Skeletal muscle tissue (tissue), 4 donors: Measurements from ENCODE around the gene DPF3. TPM values are rescaled to one million over a fixed set of nuclear protein-coding genes. Genes with fewer than 3 reads are reported as not detected.

Source experiments
- H3K27ac ChIP-seq: one replicate; pipeline ENCODE4 v1.7.0; 2013; ENCODE audit warnings: mild to moderate bottlenecking, low read depth, low read length, inconsistent platforms
- H3K27me3 ChIP-seq, 3 donors: one replicate each; pipeline ENCODE4 v1.7.0; 2013; ENCODE audit warnings: low read length in 3 of 3; ENCODE audit not compliant: control insufficient read depth in 3 of 3, insufficient read depth in 3 of 3
- H3K36me3 ChIP-seq, 3 donors: one replicate each; pipeline ENCODE4 v1.7.0; 2013; ENCODE audit warnings: low read length in 3 of 3; ENCODE audit not compliant: control insufficient read depth in 3 of 3, insufficient read depth in 3 of 3
- H3K4me1 ChIP-seq, 3 donors: one replicate each; pipeline ENCODE4 v1.7.0; 2013; ENCODE audit warnings: low read length in 3 of 3, mild to moderate bottlenecking in 3 of 3; ENCODE audit not compliant: control insufficient read depth in 3 of 3, insufficient read depth in 3 of 3
- H3K4me3 ChIP-seq, 3 donors: one replicate each; pipeline ENCODE4 v1.7.0; 2013; ENCODE audit warnings: low read length in 3 of 3
- H3K9ac ChIP-seq, 3 donors: one replicate each; pipeline ENCODE4 v1.7.0; 2013; ENCODE audit warnings: low read length in 3 of 3, mild to moderate bottlenecking in 3 of 3, moderate library complexity in 2 of 3, low read depth in 1 of 3
- H3K9me3 ChIP-seq, 3 donors: one replicate each; pipeline ENCODE4 v1.7.0; 2013; ENCODE audit warnings: low read length in 3 of 3; ENCODE audit not compliant: control insufficient read depth in 3 of 3
- total RNA-seq: library from RNA; depleted of rRNA; stranded (reverse); fragments of >200 nt; gene quantifications from one replicate; pipeline ENCODE4 v1.2.3, GENCODE V29; 2014
- donor health status: Osteomylitis.

DPF3 gene
- total RNA-seq, 1 donor from 2014 or later, result 1.6 TPM

DNA sequence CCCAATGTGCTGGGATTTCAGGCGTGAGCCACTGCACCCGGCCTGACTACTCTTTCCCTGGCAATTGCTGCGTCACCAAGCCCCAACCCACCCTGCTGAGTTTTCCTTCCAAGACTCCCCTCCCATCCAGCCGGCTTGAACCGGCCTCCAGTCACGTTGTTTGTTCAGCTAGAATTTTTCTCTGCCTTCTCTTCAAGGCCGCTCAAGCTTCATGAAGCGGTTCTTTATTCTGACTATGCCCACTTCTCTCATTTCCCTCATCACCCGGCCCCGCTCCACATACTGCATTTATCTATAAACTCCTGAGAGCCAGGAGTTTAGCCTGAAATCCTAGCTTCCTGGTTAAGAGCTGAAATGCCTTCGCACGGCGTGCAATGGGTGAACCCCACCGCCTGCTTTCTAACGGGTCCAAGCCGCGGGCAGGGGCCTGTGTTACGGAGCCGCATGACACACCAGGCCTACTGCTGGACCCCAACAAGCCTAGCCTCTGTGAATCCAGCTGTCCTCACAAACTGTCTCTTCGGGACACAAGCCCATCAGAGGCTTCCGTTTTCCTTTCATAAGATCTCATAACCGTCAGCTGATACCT lies 31.4 kb upstream of the DPF3 start:
- no peaks in the 10 kb centered on the region for H3K9me3 ChIP-seq
- H3K4me1 ChIP-seq, result peaks cover 3 to 11% (median 9%) of the 10 kb centered on the region in 3 donors
- peaks cover 0 to 3% (median 0%) of the 10 kb centered on the region in 3 donors for H3K36me3 ChIP-seq
- H3K9ac ChIP-seq, result peak overlapping the region; percentile 56 to 85 (median 59)
- H3K27ac ChIP-seq, result no peak overlapping the region
- H3K27me3 ChIP-seq, result no peaks in the 10 kb centered on the region
- H3K4me3 ChIP-seq, result peak overlapping the region; percentile 82 to 98 (median 90)

DNA sequence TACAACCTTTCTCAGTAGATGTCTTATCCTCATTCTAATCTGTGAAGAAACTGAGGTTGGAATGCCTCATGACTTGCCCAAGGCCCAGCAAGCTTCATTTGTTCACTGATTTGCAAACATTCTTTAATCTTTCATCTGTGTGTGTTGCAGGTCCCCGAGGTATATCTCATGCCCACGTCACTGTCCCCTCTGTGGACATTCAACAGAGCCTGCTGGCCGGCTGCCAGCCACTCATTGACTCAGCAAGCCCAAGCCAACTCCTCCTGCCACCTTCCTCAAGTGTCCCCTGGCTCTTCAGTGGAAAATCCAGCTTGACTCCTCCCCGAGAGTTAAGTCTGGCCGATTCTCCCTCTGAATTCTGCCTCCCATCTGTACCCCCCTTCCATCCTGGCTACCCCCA lies 30.4 kb upstream of the DPF3 start:
- Histone ChIP-seq H3K27me3 (no peaks in the 10 kb centered on the region), H3K9ac (no peak overlapping the region), H3K27ac (no peak overlapping the region), H3K9me3 (no peaks in the 10 kb centered on the region), H3K36me3 (no peaks in the 10 kb centered on the region), H3K4me3 (no peak overlapping the region), H3K4me1 (peaks cover 3 to 11% (median 9%) of the 10 kb centered on the region in 3 donors)

DNA sequence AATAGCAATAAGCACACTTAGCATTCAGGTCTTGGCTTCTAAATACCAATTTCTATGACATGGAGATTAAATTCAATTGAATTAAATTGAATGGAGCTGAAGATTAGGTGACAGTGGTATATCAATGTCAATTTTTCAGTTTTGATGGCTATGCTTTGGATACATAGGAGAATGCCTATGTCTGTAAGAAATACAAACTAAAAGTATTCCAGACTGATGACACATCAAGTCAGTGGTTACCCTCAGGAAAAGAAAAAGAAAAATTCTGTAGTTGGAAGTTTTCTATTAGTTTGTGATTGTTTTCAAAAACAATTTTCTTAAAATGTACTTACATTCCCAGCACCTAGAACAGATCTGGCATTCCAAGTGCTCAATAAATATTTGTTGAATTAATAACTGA lies 27.5 kb upstream of the DPF3 start:
- Histone ChIP-seq H3K9ac (no peak overlapping the region), H3K4me3 (no peak overlapping the region), H3K4me1 (peaks cover 3 to 6% (median 3%) of the 10 kb centered on the region in 3 donors), H3K27ac (no peak overlapping the region), H3K27me3 (no peaks in the 10 kb centered on the region), H3K9me3 (no peaks in the 10 kb centered on the region), H3K36me3 (no peaks in the 10 kb centered on the region)

DNA sequence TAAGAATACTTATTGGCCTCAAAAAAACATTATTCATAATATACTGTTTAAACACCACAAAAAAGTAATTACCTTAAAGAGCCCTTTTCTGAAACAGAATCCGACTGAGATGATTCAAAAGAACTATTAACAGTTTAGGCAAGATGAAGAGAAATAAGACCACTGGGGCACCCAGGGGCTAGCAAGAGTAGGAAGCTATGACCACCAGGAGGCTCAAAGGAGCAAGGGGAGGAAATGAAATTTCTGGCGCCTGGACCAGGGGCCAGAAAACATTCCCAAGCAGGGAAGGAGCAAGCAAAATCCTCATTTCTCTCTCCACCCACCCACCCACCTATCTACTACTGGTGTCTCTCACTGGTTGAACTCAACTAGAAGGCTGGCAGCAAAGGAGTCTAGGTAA lies 26.1 kb upstream of the DPF3 start:
- Histone ChIP-seq H3K27ac (no peak overlapping the region), H3K9ac (no peak overlapping the region), H3K9me3 (no peaks in the 10 kb centered on the region), H3K4me1 (no peaks in the 10 kb centered on the region), H3K4me3 (no peak overlapping the region), H3K27me3 (no peaks in the 10 kb centered on the region), H3K36me3 (no peaks in the 10 kb centered on the region)

DNA sequence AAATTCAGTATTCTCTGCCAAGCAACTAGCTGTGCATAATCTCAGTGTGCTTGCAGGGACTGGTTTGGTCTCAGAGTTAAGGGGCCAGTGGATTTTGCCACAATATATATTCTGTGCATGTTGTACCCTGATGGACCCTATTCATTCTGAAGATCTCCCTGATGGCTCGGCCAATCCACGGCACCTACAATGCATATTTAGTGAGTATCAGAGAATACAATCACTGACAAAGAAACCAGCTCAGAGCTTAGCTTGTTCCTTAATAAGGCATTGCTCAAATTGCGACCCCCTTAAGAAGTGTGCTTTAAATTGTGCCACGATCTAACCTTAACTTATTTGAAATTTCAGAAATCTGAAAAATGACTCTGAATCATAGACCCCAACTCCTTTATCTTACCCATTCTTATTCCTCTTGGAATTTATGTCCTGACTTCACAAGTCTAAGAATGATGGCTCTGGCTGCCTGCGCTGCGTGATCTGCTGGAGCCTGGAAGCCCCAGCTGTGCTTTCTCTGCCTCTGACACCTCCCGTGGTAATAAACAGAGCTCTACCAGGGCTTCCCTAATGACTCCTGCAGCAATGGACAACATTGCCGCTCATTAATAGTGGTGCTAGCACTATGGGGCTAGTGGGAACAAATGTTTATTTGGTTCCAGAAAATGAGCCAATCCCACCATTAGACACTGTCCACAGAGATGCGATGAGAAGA lies 23.3 kb upstream of the DPF3 start:
- Histone ChIP-seq H3K4me3 (no peak overlapping the region), H3K4me1 (no peaks in the 10 kb centered on the region), H3K9ac (no peak overlapping the region), H3K27me3 (no peaks in the 10 kb centered on the region), H3K9me3 (no peaks in the 10 kb centered on the region), H3K27ac (no peak overlapping the region), H3K36me3 (no peaks in the 10 kb centered on the region)

DNA sequence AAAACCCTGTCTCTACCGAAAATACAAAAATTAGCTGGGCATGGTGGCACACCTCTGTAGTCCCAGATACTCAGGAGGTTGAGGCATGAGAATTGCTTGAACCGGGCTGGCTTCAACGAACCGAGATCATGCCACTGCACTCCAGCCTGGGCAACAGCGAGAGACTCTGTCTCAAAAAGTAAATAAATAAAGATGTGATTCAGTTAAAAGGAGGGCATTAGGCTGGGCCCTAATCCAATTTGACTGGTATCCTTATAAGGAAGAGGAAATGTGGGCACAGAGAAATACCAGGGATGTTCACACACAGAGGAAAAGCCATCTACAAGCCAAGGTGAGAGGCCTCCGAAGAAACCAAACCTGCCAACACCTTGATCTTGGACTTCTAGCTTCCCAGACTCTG lies 22.3 kb upstream of the DPF3 start:
- H3K27me3 ChIP-seq, result no peaks in the 10 kb centered on the region
- no peaks in the 10 kb centered on the region for H3K36me3 ChIP-seq
- no peak overlapping the region for H3K27ac ChIP-seq
- H3K4me3 ChIP-seq, result no peak overlapping the region
- H3K4me1 ChIP-seq, result no peaks in the 10 kb centered on the region
- no peaks in the 10 kb centered on the region for H3K9me3 ChIP-seq
- no peak overlapping the region for H3K9ac ChIP-seq

DNA sequence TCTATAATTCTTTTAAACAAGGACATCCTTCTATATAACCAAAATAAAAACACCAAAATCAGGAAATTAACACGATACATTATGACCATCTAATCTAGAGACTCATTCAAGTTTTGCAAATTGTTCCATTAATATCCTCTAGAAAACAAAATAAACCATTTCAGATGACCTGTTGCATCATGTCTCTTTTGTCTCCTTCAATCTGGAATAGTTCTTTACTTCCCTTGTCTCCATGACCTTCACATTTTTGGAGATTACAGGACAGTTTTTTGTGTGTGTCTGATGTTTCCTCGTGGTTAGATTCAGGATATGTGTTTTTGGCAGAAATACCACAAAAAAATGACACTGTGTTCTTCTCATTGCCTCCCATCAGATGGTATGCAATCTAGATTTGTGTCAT lies 19.9 kb upstream of the DPF3 start:
- Histone ChIP-seq H3K4me3 (no peak overlapping the region), H3K36me3 (no peaks in the 10 kb centered on the region)

DNA sequence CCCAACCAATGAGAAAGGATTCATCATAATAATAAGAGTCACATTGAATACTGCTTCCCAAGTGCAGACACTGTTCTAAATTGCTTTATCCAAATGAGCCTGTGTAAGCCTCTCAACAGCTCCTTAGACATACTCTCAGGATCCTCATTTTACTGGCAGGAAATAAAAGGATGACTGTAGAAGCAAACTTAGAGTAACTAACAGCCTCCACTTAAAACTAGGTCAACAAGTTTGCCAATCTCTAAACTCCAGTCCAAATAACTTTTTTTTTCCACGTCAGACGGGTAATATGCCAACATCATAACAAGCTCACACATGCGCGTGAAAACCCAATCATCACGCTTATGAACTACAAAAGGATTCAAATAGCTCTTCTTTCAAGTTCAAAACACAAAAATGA lies 15.3 kb upstream of the DPF3 start:
- H3K27ac ChIP-seq, result no peak overlapping the region

More for the DNA sequence above, 19.9 kb upstream of the DPF3 start:
- Histone ChIP-seq H3K9ac (no peak overlapping the region), H3K9me3 (no peaks in the 10 kb centered on the region), H3K4me1 (no peaks in the 10 kb centered on the region), H3K27ac (no peak overlapping the region), H3K27me3 (no peaks in the 10 kb centered on the region)

DNA sequence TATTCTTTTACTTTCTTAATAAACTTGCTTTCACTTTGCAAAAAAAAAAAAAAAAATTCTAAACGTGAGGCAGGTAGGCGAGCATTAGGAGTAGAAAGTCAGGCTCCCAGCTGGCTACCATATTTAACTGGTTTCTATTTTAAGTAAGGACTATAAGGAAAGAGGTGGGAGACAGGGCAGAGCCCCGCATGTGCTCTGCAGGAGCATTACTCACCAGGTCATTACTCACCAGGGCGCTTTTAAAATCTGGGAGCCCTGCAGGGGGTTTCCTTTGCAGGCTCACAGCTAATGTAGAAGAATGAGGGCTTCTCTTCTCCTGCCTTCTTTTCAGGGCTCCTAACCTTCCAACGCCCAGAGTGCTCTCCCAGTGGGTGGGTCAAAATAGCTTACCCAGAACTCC lies 14.0 kb upstream of the DPF3 start:
- H3K36me3 ChIP-seq, result no peaks in the 10 kb centered on the region
- H3K9me3 ChIP-seq, result no peaks in the 10 kb centered on the region
- no peaks in the 10 kb centered on the region for H3K27me3 ChIP-seq
- H3K9ac ChIP-seq, result no peak overlapping the region
- H3K4me1 ChIP-seq, result peaks cover 2 to 9% (median 3%) of the 10 kb centered on the region in 3 donors
- H3K27ac ChIP-seq, result no peak overlapping the region
- no peak overlapping the region for H3K4me3 ChIP-seq

More for the DNA sequence above, 15.3 kb upstream of the DPF3 start:
- H3K9ac ChIP-seq, result no peak overlapping the region
- no peak overlapping the region for H3K4me3 ChIP-seq
- H3K27me3 ChIP-seq, result no peaks in the 10 kb centered on the region
- H3K4me1 ChIP-seq, result peaks cover 2 to 4% (median 3%) of the 10 kb centered on the region in 3 donors
- H3K36me3 ChIP-seq, result no peaks in the 10 kb centered on the region
- no peaks in the 10 kb centered on the region for H3K9me3 ChIP-seq

DNA sequence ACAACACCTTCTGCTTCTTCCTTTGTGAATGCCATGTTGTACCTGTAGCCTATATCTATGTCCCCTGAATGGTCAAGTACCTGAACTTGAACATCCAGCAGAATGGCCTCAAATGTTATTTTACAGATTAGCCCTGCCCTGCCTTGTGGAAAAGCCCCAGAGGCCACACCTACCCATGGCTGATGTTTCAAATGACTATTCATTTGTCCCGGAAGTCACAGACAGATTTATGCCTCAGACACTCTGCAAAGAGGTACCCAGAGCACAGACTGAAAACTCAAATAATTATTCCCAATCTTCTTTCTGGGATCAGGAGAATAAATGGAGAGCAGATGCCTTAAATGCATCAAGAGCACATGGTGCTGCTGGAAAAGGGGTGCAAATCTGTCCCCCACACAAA lies 13.0 kb upstream of the DPF3 start:
- Histone ChIP-seq H3K27me3 (no peaks in the 10 kb centered on the region), H3K27ac (no peak overlapping the region), H3K36me3 (no peaks in the 10 kb centered on the region), H3K4me1 (peaks cover 6 to 12% (median 8%) of the 10 kb centered on the region in 3 donors), H3K4me3 (no peak overlapping the region), H3K9me3 (no peaks in the 10 kb centered on the region), H3K9ac (no peak overlapping the region)
